GM12878 (cell line): ENCODE measurements around the gene TEX55. TPM values are rescaled to one million over a fixed set of nuclear protein-coding genes. Genes with fewer than 3 reads are reported as not detected.

Experiments used
- ATAC-seq: fragments of 200-7000 bp; cut with Tn5 transposase; 3 replicates; pipeline ENCODE4 v1.9.1; 2020; ENCODE audit warnings: mild to moderate bottlenecking, moderate library complexity
- Bru-seq: library from RNA; stranded (reverse); fragments of 400-500 nt; gene quantifications from one replicate; lab custom pipeline; 2021; lab: Mats Ljungman, UMichigan
- BruChase-seq, 2 experiments: library from RNA; stranded (reverse); fragments of 400-500 nt; gene quantifications; one replicate each; lab custom pipeline; 2021; lab: Mats Ljungman, UMichigan
- BruUV-seq: library from RNA; stranded (reverse); fragments of 400-500 nt; replicated peaks from 2 replicates; lab custom pipeline; 2021; lab: Mats Ljungman, UMichigan
- CTCF ChIA-PET: fragments of 300-600 bp; sonication (Branson Sonifier 250); formaldehyde crosslinking; extraction: SDS; loops from one replicate; lab custom pipeline; 2021; ENCODE audit warnings: inconsistent platforms; lab: Yijun Ruan, JAX
- POLR2A ChIA-PET: fragments of 350-600 bp; formaldehyde crosslinking; extraction: SDS; loops from one replicate; lab custom pipeline; 2021; ENCODE audit warnings: inconsistent platforms; lab: Charles Lee
- RAD21 ChIA-PET: fragments of 300-600 bp; sonication (Branson Sonifier 250); formaldehyde crosslinking; loops from one replicate; lab custom pipeline; 2023; ENCODE audit warnings: antibody characterized with exemption; ENCODE audit not compliant: unreplicated experiment; lab: Charles Lee
- SMC1A ChIA-PET: fragments of 300-600 bp; sonication (Branson Sonifier 250); formaldehyde crosslinking; loops from one replicate; lab custom pipeline; 2023; ENCODE audit not compliant: unreplicated experiment, uncharacterized antibody; lab: Charles Lee
- DNase-seq: peaks from one replicate; pipeline ENCODE4 v3.0.0-alpha.2; 2011; ENCODE audit warnings: low read depth, low spot score
- FAIRE-seq: peaks from 3 replicates; lab custom pipeline; 2011; peaks lifted over from hg19 to GRCh38; lab: Jason Lieb, UNC
- H2AFZ ChIP-seq: 2 replicates; pipeline ENCODE4 v1.6.0; 2011; ENCODE audit warnings: low read depth, low read length, control low read depth; ENCODE audit not compliant: control insufficient read depth
- H3K27ac ChIP-seq: 2 replicates; pipeline ENCODE4 v1.5.1; 2011; ENCODE audit warnings: control low read depth; ENCODE audit not compliant: control insufficient read depth, insufficient read depth
- H3K27me3 ChIP-seq, 2 experiments: replicated peaks in 1 of 2; 2 replicates each; pipeline versions ENCODE4 v1.6.0 to v1.6.1; 2011; ENCODE audit warnings: low read length in 1 of 2; ENCODE audit not compliant: control insufficient read depth in 2 of 2, insufficient read depth in 2 of 2
- H3K36me3 ChIP-seq, 2 experiments: 2 replicates each; pipeline ENCODE4 v1.5.1; 2011; ENCODE audit warnings: low read length in 1 of 2; ENCODE audit not compliant: control insufficient read depth in 2 of 2, insufficient read depth in 2 of 2
- H3K4me1 ChIP-seq: 2 replicates; pipeline ENCODE4 v1.6.1; 2011; ENCODE audit warnings: mild to moderate bottlenecking, low read length, moderate library complexity, mixed read lengths; ENCODE audit not compliant: control insufficient read depth, insufficient read depth
- H3K4me2 ChIP-seq: 2 replicates; pipeline ENCODE4 v1.6.0; 2011; ENCODE audit warnings: control low read depth; ENCODE audit not compliant: control insufficient read depth, insufficient read depth
- H3K4me3 ChIP-seq: fragments of 200-600 bp; sonication (generic); 2 replicates; pipeline ENCODE4 v1.5.1; 2016
- H3K79me2 ChIP-seq: 2 replicates; pipeline ENCODE4 v1.6.0; 2011; ENCODE audit warnings: low read length; ENCODE audit not compliant: control insufficient read depth, insufficient read depth
- H3K9ac ChIP-seq: 2 replicates; pipeline ENCODE4 v1.8.0; 2011; ENCODE audit warnings: low read length, control low read depth, mixed read lengths; ENCODE audit not compliant: control insufficient read depth, insufficient read depth
- H3K9me3 ChIP-seq: replicated peaks from 3 replicates; pipeline ENCODE4 v1.5.1; 2011; ENCODE audit warnings: mild to moderate bottlenecking, low read length; ENCODE audit not compliant: control insufficient read depth, insufficient read depth
- H4K20me1 ChIP-seq: 2 replicates; pipeline ENCODE4 v1.6.0; 2011; ENCODE audit not compliant: control insufficient read depth, insufficient read depth
- BACH1 ChIP-seq: fragments of 450-650 bp; IDR thresholded peaks from 2 replicates; pipeline ENCODE4 v1.6.1; 2017; ENCODE audit warnings: mild to moderate bottlenecking, borderline replicate concordance
- CTCF ChIP-seq, 3 experiments: IDR thresholded peaks in 2 of 3; conservative IDR thresholded peaks in 1 of 3; 2 replicates each; pipeline ENCODE4 v1.5.1; 2011; ENCODE audit warnings: low read depth in 3 of 3, low read length in 3 of 3, mild to moderate bottlenecking in 3 of 3, control low read depth in 2 of 3, moderate library complexity in 2 of 3, inconsistent platforms in 1 of 3, mixed read lengths in 1 of 3; ENCODE audit not compliant: control insufficient read depth in 2 of 3, insufficient read depth in 1 of 3; ENCODE audit errors: extremely low read depth in 1 of 3
- ELK1 ChIP-seq: IDR thresholded peaks from 2 replicates; pipeline ENCODE4 v1.6.1; 2012; ENCODE audit warnings: low read depth, low read length, improper control_type of control experiment
- ETV6 ChIP-seq, 2 experiments: fragments of 450-650 bp in 1 of 2; IDR thresholded peaks in 1 of 2; conservative IDR thresholded peaks in 1 of 2; 2 replicates each; pipeline ENCODE4 v1.6.1; 2014; ENCODE audit warnings: antibody characterized with exemption in 1 of 2, borderline replicate concordance in 1 of 2, low read depth in 1 of 2, mild to moderate bottlenecking in 1 of 2, moderate library complexity in 1 of 2
- FOXK2 ChIP-seq: fragments of 450-650 bp; IDR thresholded peaks from 2 replicates; pipeline ENCODE4 v1.6.1; 2017; ENCODE audit warnings: mild to moderate bottlenecking, moderate library complexity
- IKZF2 ChIP-seq, 2 experiments: fragments of 450-650 bp; IDR thresholded peaks; 2 replicates each; pipeline ENCODE4 v1.6.1; 2017; ENCODE audit warnings: mild to moderate bottlenecking in 2 of 2, moderate library complexity in 2 of 2
- NFIC ChIP-seq: IDR thresholded peaks from 2 replicates; pipeline ENCODE4 v1.6.1; 2012; ENCODE audit warnings: low read depth, mild to moderate bottlenecking, inconsistent platforms, low read length, moderate library complexity
- PBX3 ChIP-seq: IDR thresholded peaks from 2 replicates; pipeline ENCODE4 v1.6.1; 2011; ENCODE audit warnings: mild to moderate bottlenecking, low read depth, low read length, moderate library complexity; ENCODE audit not compliant: insufficient replicate concordance
- RAD21 ChIP-seq: IDR thresholded peaks from 2 replicates; pipeline ENCODE4 v1.6.1; 2011; ENCODE audit warnings: mild to moderate bottlenecking, low read depth, low read length, moderate library complexity; ENCODE audit not compliant: insufficient read depth
- SMC3 ChIP-seq: IDR thresholded peaks from 2 replicates; pipeline ENCODE4 v1.6.1; 2011; ENCODE audit warnings: low read length, improper control_type of control experiment, borderline replicate concordance
- WGBS: methylation state at CpG from one replicate; pipeline ENCODE4 v1.1.6; 2016; ENCODE audit warnings: low lambda C conversion rate; ENCODE audit not compliant: insufficient replicate concordance, insufficient coverage; ENCODE audit errors: missing lambda C conversion rate; 5-methylcytosine and 5-hydroxymethylcytosine counted together
- in situ Hi-C: fragments of 300-500 bp; cut with MboI; formaldehyde crosslinking; loops from 9 replicates; pipeline ENCODE4 v1.14.3; 2018; ENCODE audit warnings: mixed read lengths
- intact Hi-C: fragments of 100-400 bp; cut with micrococcal nuclease; formaldehyde crosslinking; loops from one replicate; pipeline ENCODE4 v1.14.2; 2022; ENCODE audit not compliant: unreplicated experiment
- long read RNA-seq, 2 experiments: library from polyadenylated mRNA; unstranded; transcript quantifications; one replicate each; pipeline ENCODE4 v2.0.0, GENCODE V29; 2019 to 2020
- polyA minus RNA-seq, 3 experiments: library from RNA; depleted of rRNA, polyadenylated mRNA; stranded (reverse); fragments of >200 nt; gene quantifications; 2 replicates each; pipeline ENCODE4 v1.2.3, GENCODE V29; 2011
- polyA plus RNA-seq, 11 experiments: library from polyadenylated mRNA; depleted of rRNA in 4 of 11; unstranded in 6 of 11; stranded (reverse) in 5 of 11; fragments of >200 nt; fragmentation: Nextera tagmentation in 4 of 11; fragmentation: Illumina TruSeq in 1 of 11; extraction: Ambion mirVana in 4 of 11; extraction: Trizol in 1 of 11; gene quantifications; 1 replicate in 1 of 11; 2 replicates in 10 of 11; pipeline versions ENCODE4 v1.2.1 to v1.2.3, GENCODE V29; 2011 to 2016; ENCODE audit warnings: inconsistent platforms in 2 of 11, missing spikeins in 2 of 11, low read depth in 1 of 11
- total RNA-seq, 4 experiments: library from RNA; depleted of rRNA in 3 of 4; stranded (reverse); fragments of >200 nt in 3 of 4; fragmentation: Illumina TruSeq in 1 of 4; extraction: Trizol in 1 of 4; gene quantifications; 2 replicates each; pipeline versions ENCODE4 v1.2.1 to v1.2.3, GENCODE V29; 2013 to 2021

Gene TEX55
- total RNA-seq (2013; cell fraction: nucleolus; rRNA removed) = not detected in 2 replicates
- total RNA-seq (2014; rRNA removed) = not detected in 2 replicates
- total RNA-seq (2014; rRNA removed; fragmentation: Illumina TruSeq; extraction: Trizol) = not detected in 2 replicates
- total RNA-seq (2021) = not detected in 2 replicates
- not detected for polyA plus RNA-seq (2011; ENCODE audit: low read depth)
- not detected in 2 replicates for polyA plus RNA-seq (2011; rRNA removed)
- not detected in 2 replicates for polyA plus RNA-seq (2011; cell fraction: cytosol; rRNA removed)
- polyA plus RNA-seq (2011; cell fraction: nucleus; rRNA removed) = not detected in 2 replicates
- polyA plus RNA-seq (2012) = not detected in 2 replicates
- polyA plus RNA-seq (2014; fragmentation: Illumina TruSeq; extraction: Trizol) = not detected in 2 replicates
- polyA plus RNA-seq (2014; fragmentation: Nextera tagmentation; extraction: Ambion mirVana) = not detected
- polyA plus RNA-seq (2014; rRNA removed) = not detected in 2 replicates
- not detected for polyA plus RNA-seq (2016; fragmentation: Nextera tagmentation; extraction: Ambion mirVana)
- not detected in 2 replicates for polyA minus RNA-seq (2011; rRNA and poly(A)+ RNA removed)
- polyA minus RNA-seq (2011; cell fraction: cytosol; rRNA and poly(A)+ RNA removed) = not detected in 2 replicates
- polyA minus RNA-seq (2011; cell fraction: nucleus; rRNA and poly(A)+ RNA removed) = not detected in 2 replicates
- Bru-seq, nascent RNA = not detected
- BruChase-seq, experiment 1, labeled RNA remaining after a 6-hour chase = not detected
- not detected for BruChase-seq, experiment 2, labeled RNA remaining after a 2-hour chase
- long read RNA-seq, experiment 1 = 0 reads
- long read RNA-seq, experiment 2 = 0 reads

- no peak for DNase-seq
- ChIA-PET POLR2A (no interaction called here), CTCF (interaction anchor here (1.1 to 4.5 kb wide), 3 partner anchors 10 to 535 kb away, joined by 4 to 44 read pairs (median 5); partner anchors contain the start of gene B4GALT4)
These were observed at the start of gene TEX55 for GRCh38 chr3:119145500-119146167. TEX55 (plus strand) TSS chr3:119146165; CDS start chr3:119146190, 25 bp downstream.

More at GRCh38 chr3:119145500-119146167, at the start of gene TEX55:
- H3K9ac ChIP-seq = no peak within 1 kb of the TSS
- no peaks in the 10 kb centered on the region for H3K79me2 ChIP-seq
- H2AFZ ChIP-seq = no peak within 1 kb of the TSS; the same call in 1 of the 2 replicates
- BruUV-seq = no TSS peak
- no peaks in the 10 kb centered on the region for H3K9me3 ChIP-seq
- no peak within 1 kb of the TSS for H3K4me2 ChIP-seq
- WGBS = 49% methylated on average over 22 of the region's 23 CpGs
- H3K4me1 ChIP-seq = no peaks in the 10 kb centered on the region
- intact Hi-C loops = loop anchor here (1.0 to 5.0 kb wide), 3 partner anchors 96 to 536 kb away; no protein-coding TSS in a partner anchor
- FAIRE-seq (peak; percentile 92), ATAC-seq (peak; percentile 85)
- ChIA-PET SMC1A (interaction anchor here (1.0 to 2.5 kb wide), 4 partner anchors 95 to 535 kb away, joined by 3 to 11 read pairs (median 3); partner anchors contain the start of gene B4GALT4), RAD21 (interaction anchor here (4.5 kb wide), 1 partner anchor 96 kb away, joined by 36 read pairs; the partner anchor contains the start of gene B4GALT4)
- H4K20me1 ChIP-seq = no peaks in the 10 kb centered on the region
- H3K36me3 ChIP-seq = no peaks in the 10 kb centered on the region
- in situ Hi-C loops = loop anchor here (10.0 kb wide), 1 partner anchor 539 kb away; no protein-coding TSS in a partner anchor
- H3K27me3 ChIP-seq = no peaks in the 10 kb centered on the region
- H3K4me3 ChIP-seq = no peak within 1 kb of the TSS
- no peak within 1 kb of the TSS for H3K27ac ChIP-seq
- TF ChIP-seq RAD21 (peak; percentile 47), ELK1 (no peak), SMC3 (peak; percentile 67), PBX3 (no peak), BACH1 (no peak), ETV6 (conservative IDR thresholded peaks at IDR 0.05 in 1 of 2, IDR thresholded peaks at IDR 0.05 in 1 of 2; ENCODE audit: borderline replicate concordance in 1 of 2, low read depth in 1 of 2) (no peak), NFIC (no peak), FOXK2 (no peak), IKZF2 (IDR thresholded peaks at IDR 0.05) (no peak), CTCF (IDR thresholded peaks at IDR 0.05 in 2 of 3, conservative IDR thresholded peaks at IDR 0.05 in 1 of 3; ENCODE audit: control insufficient read depth in 2 of 3, extremely low read depth in 1 of 3, insufficient read depth in 1 of 3, low read depth in 3 of 3, low read length in 3 of 3) (peak; percentile 48 to 57 (median 49); a peak in 5 of 6 replicates)
- TF ChIP-seq, all 136 proteins: peak for 3
